Nasal cavity respiratory epithelium epithelial cell of viscerocranial mucosa (primary cell): Measurements from ENCODE around the gene MYCT1. TPM values are rescaled to one million over a fixed set of nuclear protein-coding genes. Genes with fewer than 3 reads are reported as not detected.

Experiments
- total RNA-seq: library from RNA; depleted of rRNA; stranded (reverse); fragments of >200 nt; gene quantifications from 2 replicates; pipeline ENCODE4 v1.2.3, GENCODE V29; 2014

The MYCT1 gene, protein sequence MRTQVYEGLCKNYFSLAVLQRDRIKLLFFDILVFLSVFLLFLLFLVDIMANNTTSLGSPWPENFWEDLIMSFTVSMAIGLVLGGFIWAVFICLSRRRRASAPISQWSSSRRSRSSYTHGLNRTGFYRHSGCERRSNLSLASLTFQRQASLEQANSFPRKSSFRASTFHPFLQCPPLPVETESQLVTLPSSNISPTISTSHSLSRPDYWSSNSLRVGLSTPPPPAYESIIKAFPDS
- total RNA-seq = under 0.01 and 0.07 TPM in 2 replicates

GRCh38 chr6:152697634-152698033 lies at the start of gene MYCT1:
Gene MYCT1, plus strand, starts transcription at chr6:152697897. Its CDS starts 6 bp downstream, at chr6:152697903.

GRCh38 chr6:152750694-152751093 lies 53.0 kb downstream of the MYCT1 start, which contains the start of gene VIP:
Gene VIP, plus strand, starts transcription at chr6:152750797. Its CDS starts 1,381 bp downstream, at chr6:152752178.

Other genes starting within 250 kb of the MYCT1 start
- 7.5 and 23.9 TPM in 2 replicates for gene SYNE1, start 60.5 kb upstream of the MYCT1 start, total RNA-seq
- gene VIP, start 52.9 kb downstream of the MYCT1 start, total RNA-seq = under 0.01 and 0.14 TPM in 2 replicates